Measurements from ENCODE around the gene DOCK8. TPM values are rescaled to one million over a fixed set of nuclear protein-coding genes. Genes with fewer than 3 reads are reported as not detected.

Gene DOCK8
- total RNA-seq (2022; extraction: Qiagen RNA extraction; ENCODE audit: low read depth) = 0.26 to 0.55 TPM (median 0.34 TPM) in 5 replicates

DNA sequence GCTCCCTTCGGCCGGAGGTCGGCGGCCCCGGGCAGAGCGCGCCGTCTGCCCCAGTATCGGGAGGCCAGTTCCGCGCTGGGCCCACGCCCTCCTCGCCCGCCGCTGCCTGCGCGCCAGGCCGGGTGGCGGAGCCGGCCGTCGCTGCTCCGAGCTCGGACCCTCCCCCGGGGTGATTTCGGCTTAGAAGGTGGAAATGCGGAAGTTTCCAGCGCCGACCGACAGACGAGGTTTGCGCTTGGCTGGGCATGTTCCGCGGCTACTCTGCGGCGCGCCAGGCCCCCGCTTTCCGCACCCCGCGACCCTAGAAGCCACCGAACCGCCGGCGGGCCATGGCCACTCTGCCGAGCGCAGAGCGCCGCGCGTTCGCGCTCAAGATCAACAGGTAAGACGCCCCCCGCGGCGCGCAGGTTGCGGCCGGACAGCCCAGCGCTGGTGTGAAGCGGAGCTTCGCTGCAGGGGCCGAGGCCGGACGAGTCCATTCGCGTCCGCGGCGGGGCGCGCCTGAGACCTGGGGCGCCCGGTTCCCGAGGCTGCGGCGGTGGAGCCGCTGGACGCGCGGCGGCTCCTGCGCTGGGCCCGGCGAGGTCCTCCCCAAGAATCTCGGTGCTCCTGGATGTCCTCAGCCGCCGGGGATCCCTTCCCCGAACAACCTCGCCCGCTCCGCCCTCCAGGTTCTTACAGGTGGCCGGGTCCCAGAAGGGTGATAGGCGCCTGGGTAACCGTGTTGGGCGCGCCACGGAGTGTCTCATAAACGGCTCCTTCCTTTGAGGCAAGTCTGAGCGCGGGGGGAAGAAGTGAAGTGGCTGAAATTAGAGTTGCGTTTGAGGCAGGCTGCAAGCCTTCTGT lies at the start of gene DOCK8:
TSS of gene DOCK8 (plus strand) at position 218 of the 846 bp plus-strand sequence. CDS start at position 330, 112 bp downstream.

DNA sequence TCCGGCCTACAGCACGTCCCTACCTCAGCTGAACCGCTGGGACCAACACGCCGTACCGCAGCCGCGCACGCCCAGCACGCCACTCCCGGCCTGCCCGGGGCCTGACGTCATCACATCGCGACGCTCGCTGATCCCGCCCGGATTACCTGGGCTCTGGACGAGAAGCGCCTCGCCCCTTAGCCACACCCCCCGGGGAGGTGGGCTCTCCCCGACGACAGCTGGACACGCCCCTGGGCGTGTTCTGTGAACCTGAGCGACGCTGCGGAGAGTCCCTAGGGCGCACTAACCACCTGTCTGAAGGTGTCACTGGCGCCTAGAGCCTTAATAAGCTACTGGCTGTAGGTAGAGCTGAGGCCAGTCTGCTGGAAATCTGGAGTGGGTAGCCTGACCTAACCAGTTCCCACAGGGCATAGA lies 35.7 kb upstream of the DOCK8 start, which contains the start of gene ZNG1A:
TSS of gene ZNG1A (minus strand) at position 87 of the 414 bp plus-strand sequence. CDS start 87 bp downstream, outside the sequence.

DNA sequence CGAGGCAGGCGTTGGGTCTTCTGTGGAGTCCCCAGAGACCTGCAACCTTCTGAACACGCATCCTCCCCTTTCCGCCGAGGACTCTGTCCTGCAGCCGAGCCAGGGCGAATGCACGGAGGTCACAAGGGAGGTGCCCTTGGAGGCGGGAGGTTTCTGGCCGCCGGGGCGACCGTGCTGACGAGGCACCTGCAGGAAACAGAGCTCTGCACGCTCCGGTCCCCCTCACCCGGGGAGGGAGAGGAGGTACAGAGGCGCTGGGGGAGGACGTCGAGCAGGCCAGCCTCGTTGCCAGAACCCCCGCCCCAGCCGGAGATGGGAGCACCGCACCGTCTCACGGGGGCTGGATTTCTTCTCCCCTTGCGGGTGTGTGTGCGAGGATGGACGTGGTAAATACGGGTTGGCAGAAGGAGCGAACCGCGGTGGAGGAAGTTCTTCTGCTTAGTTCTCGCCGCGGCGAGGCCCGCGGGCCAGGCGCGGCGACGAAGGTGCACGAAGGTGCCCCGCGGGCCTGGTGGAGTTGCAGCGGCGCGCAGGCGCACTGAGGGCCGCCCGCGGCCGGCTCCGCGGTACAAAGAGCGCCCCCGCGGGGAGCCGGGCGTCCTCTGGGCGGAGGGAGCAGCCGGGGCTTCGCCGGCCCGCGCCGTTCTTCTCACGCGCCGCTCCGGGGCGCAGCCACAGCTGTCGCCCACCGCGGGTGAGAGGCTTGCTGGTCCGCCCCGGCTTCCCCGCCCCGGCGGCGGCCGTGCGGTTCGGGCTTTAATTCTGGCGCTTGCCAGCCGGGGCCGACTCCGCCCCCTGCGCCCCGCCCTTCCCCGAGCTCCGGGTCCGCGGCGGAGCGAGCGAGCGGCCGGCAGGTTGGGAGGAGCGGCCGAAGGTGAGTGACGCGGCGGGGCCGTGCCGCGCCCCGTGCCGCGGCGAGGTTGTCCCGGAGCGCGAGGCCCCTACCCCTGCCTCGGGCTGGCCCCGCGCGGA lies 289.5 kb downstream of the DOCK8 start, which contains the start of gene KANK1:
TSS of gene KANK1 (plus strand) at position 815 of the 972 bp plus-strand sequence.

Other genes starting within 250 kb of the DOCK8 start
- gene WASHC1, start 185.4 kb upstream of the DOCK8 start, total RNA-seq (2022; extraction: Qiagen RNA extraction; ENCODE audit: low read depth) = 6.9 to 12.3 TPM (median 12.0 TPM) in 5 replicates
- gene FOXD4, start 96.4 kb upstream of the DOCK8 start, total RNA-seq (2022; extraction: Qiagen RNA extraction; ENCODE audit: low read depth) = 0.27 to 0.58 TPM (median 0.47 TPM) in 5 replicates
- 25.4 to 27.8 TPM (median 26.3 TPM) in 5 replicates for gene ZNG1A, start 35.8 kb upstream of the DOCK8 start, total RNA-seq (2022; extraction: Qiagen RNA extraction; ENCODE audit: low read depth)